Measurements from ENCODE around the gene PRTG. TPM values are rescaled to one million over a fixed set of nuclear protein-coding genes. Genes with fewer than 3 reads are reported as not detected.
"Not testable (repeated sequence)": the region's sequence is repeated elsewhere in the genome, so short reads cannot be mapped to it uniquely, and the experiment has no call there.

PRTG gene
- polyA plus RNA-seq, 3 donors = not detected

GRCh38 chr15:55786341-55786740 is 43.4 kb upstream of the PRTG start:
- Histone ChIP-seq H3K27ac (ENCODE audit: low read depth in 1 of 2, low read length in 2 of 2) (no peak overlapping the region), H3K36me3 (replicated peaks in 1 of 2; ENCODE audit: control insufficient read depth in 1 of 2, insufficient read depth in 2 of 2, low read length in 2 of 2) (no peaks in the 10 kb centered on the region), H3K79me2 (ENCODE audit: insufficient read depth, low read length) (no peaks in the 10 kb centered on the region), H3K9me3 (replicated peaks in 1 of 2; ENCODE audit: control insufficient read depth in 1 of 2, insufficient read depth in 1 of 2, low read length in 2 of 2) (peaks cover 0 to 7% of the 10 kb centered on the region in 2 donors), H3K4me3 (replicated peaks in 1 of 3; ENCODE audit: low read depth in 2 of 3, low read length in 3 of 3) (no peak overlapping the region), H3K27me3 (ENCODE audit: control insufficient read depth in 2 of 2, insufficient read depth in 2 of 2, low read length in 2 of 2) (no peaks in the 10 kb centered on the region), H3K4me2 (replicated peaks; ENCODE audit: extremely low read depth, low read length, poor library complexity, severe bottlenecking) (no peak overlapping the region), H3K4me1 (ENCODE audit: control insufficient read depth in 1 of 2, insufficient read depth in 2 of 2, low read length in 2 of 2) (no peaks in the 10 kb centered on the region), H3K9ac (ENCODE audit: insufficient read depth, low read length, poor library complexity, severe bottlenecking) (no peak overlapping the region), H2AFZ (ENCODE audit: insufficient read depth, low read depth, low read length, poor library complexity, severe bottlenecking) (no peak overlapping the region), H4K20me1 (ENCODE audit: insufficient read depth, low read length) (no peaks in the 10 kb centered on the region)
- no peaks in the 10 kb centered on the region for H3K36me3 Mint-ChIP-seq
- DNase-seq = no peak
- H3K9me3 Mint-ChIP-seq = peaks cover 6 to 16% (median 10%) of the 10 kb centered on the region in 7 donors
- H3K27me3 Mint-ChIP-seq (ENCODE audit: low read depth in 3 of 3) = peaks cover 1 to 6% (median 5%) of the 10 kb centered on the region in 3 donors
- TF ChIP-seq CTCF (IDR thresholded peaks at IDR 0.05) = no peak
- no peak overlapping the region for H3K27ac Mint-ChIP-seq
- 100% methylated on average over 3 of the region's 3 CpGs for whole genome bisulfite sequencing (ENCODE audit: insufficient coverage)
- H3K4me1 Mint-ChIP-seq = no peaks in the 10 kb centered on the region
- intact Hi-C loops (cut with micrococcal nuclease) = no loop called here
- no peak overlapping the region for H3K4me3 Mint-ChIP-seq

- H3K36me3 ChIP-seq (replicated peaks in 1 of 2; ENCODE audit: control insufficient read depth in 1 of 2, insufficient read depth in 2 of 2, low read length in 2 of 2); H3K4me1 Mint-ChIP-seq; H3K27ac ChIP-seq (ENCODE audit: low read depth in 1 of 2, low read length in 2 of 2); H3K4me3 ChIP-seq (replicated peaks in 1 of 3; ENCODE audit: low read depth in 2 of 3, low read length in 3 of 3); H3K9ac ChIP-seq (ENCODE audit: insufficient read depth, low read length, poor library complexity, severe bottlenecking); H3K4me1 ChIP-seq (ENCODE audit: control insufficient read depth in 1 of 2, insufficient read depth in 2 of 2, low read length in 2 of 2); H3K36me3 Mint-ChIP-seq; H2AFZ ChIP-seq (ENCODE audit: insufficient read depth, low read depth, low read length, poor library complexity, severe bottlenecking); H4K20me1 ChIP-seq (ENCODE audit: insufficient read depth, low read length); H3K4me2 ChIP-seq (replicated peaks; ENCODE audit: extremely low read depth, low read length, poor library complexity, severe bottlenecking); H3K27ac Mint-ChIP-seq; DNase-seq; H3K79me2 ChIP-seq (ENCODE audit: insufficient read depth, low read length); intact Hi-C loops (cut with micrococcal nuclease); H3K27me3 ChIP-seq (ENCODE audit: control insufficient read depth in 2 of 2, insufficient read depth in 2 of 2, low read length in 2 of 2); H3K27me3 Mint-ChIP-seq (ENCODE audit: low read depth in 3 of 3); H3K9me3 ChIP-seq (replicated peaks in 1 of 2; ENCODE audit: control insufficient read depth in 1 of 2, insufficient read depth in 1 of 2, low read length in 2 of 2); H3K4me3 Mint-ChIP-seq: not testable (repeated sequence)
- peaks cover 9 to 19% (median 11%) of the 10 kb centered on the region in 7 donors for H3K9me3 Mint-ChIP-seq
- WGBS (ENCODE audit: insufficient coverage) = 55% methylated on average over 3 of the region's 9 CpGs
Observed at GRCh38 chr15:55785593-55785992, 42.6 kb upstream of the PRTG start.
